ENCODE measurements around the gene AKAP1. TPM values are rescaled to one million over a fixed set of nuclear protein-coding genes. Genes with fewer than 3 reads are reported as not detected.

Gene AKAP1
- total RNA-seq, 2 experiments from 2014 or later: 27.3 to 28.6 TPM

DNA sequence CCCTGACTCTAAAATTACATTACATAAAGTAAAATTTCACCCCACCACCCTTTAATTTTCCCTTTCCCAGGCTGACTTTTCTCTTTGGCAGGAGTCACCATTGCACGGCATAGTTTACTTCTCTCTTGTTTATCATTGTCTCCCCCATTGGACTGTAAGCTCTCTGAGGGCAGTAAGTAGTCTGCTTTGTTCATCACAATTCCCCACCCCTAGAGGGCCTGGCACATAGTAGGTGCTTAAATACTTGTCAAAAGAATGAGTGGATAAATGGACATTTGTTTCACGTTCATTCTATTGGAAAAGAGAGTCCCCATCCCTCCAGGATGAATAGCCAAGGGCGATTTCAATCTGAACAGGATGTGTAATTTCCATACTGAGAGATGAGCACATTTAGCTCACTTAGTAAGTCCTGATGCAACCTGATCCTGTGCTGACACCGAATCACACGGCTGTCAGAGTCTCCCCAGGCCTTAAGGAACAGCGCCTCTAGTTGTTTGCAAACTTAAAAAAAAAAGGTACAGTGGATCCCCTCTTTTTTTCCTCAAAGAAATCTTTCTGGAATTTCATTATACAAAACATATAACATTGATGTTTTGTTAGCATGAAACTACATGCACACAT is 54.0 kb downstream of the AKAP1 start:
- ChIA-PET CTCF (interaction anchor here (1.0 kb wide), 1 partner anchor 104 kb away, joined by 4 read pairs; no protein-coding TSS in a partner anchor), POLR2A (interaction anchor here (1.0 kb wide), 1 partner anchor 17 kb away, joined by 3 read pairs; no protein-coding TSS in a partner anchor)
- Mint-ChIP-seq H3K9me3 (no peaks in the 10 kb centered on the region), H3K27me3 (no peaks in the 10 kb centered on the region), H3K27ac (no peak overlapping the region), H3K4me3 (no peak overlapping the region), H3K36me3 (ENCODE audit: low read depth) (no peaks in the 10 kb centered on the region), H3K4me1 (ENCODE audit: low read depth) (peaks cover 12% of the 10 kb centered on the region)
- DNase-seq (no peak), ATAC-seq (no peak)
- intact Hi-C loops (cut with micrococcal nuclease): loop anchor here (10.0 kb wide), 1 partner anchor 606 kb away; the partner anchor contains the start of gene CCDC182
- TF ChIP-seq, protein P1, sequence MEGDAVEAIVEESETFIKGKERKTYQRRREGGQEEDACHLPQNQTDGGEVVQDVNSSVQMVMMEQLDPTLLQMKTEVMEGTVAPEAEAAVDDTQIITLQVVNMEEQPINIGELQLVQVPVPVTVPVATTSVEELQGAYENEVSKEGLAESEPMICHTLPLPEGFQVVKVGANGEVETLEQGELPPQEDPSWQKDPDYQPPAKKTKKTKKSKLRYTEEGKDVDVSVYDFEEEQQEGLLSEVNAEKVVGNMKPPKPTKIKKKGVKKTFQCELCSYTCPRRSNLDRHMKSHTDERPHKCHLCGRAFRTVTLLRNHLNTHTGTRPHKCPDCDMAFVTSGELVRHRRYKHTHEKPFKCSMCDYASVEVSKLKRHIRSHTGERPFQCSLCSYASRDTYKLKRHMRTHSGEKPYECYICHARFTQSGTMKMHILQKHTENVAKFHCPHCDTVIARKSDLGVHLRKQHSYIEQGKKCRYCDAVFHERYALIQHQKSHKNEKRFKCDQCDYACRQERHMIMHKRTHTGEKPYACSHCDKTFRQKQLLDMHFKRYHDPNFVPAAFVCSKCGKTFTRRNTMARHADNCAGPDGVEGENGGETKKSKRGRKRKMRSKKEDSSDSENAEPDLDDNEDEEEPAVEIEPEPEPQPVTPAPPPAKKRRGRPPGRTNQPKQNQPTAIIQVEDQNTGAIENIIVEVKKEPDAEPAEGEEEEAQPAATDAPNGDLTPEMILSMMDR (IDR thresholded peaks at IDR 0.05): no peak

DNA sequence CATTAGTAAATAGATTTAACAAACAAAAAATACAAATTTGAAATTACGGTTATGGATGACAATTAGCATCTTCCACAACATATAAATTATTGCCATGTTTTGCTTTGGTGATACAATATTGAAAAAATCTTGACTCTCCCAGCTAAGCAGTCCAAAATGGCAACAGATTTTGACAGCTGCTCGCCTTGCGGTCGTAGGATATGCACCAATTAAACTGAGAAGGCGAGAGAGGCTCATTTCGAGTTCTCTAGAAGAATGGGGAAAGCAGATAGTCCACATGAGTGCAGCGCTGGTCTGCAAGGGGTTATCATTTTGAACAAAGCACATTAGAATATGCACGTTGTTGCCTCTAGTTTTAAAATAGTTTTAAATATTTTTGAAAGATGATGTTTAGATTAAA is 55.3 kb downstream of the AKAP1 start:
- Mint-ChIP-seq H3K4me1 (ENCODE audit: low read depth) (peaks cover 12% of the 10 kb centered on the region), H3K9me3 (no peaks in the 10 kb centered on the region), H3K27me3 (peaks cover 1% of the 10 kb centered on the region), H3K4me3 (no peak overlapping the region), H3K27ac (no peak overlapping the region), H3K36me3 (ENCODE audit: low read depth) (no peaks in the 10 kb centered on the region)
- DNase-seq (no peak), ATAC-seq (no peak)
- intact Hi-C loops (cut with micrococcal nuclease): no loop called here
- ChIA-PET POLR2A (no interaction called here), CTCF (no interaction called here)
- TF ChIP-seq, protein P1 (IDR thresholded peaks at IDR 0.05): no peak

DNA sequence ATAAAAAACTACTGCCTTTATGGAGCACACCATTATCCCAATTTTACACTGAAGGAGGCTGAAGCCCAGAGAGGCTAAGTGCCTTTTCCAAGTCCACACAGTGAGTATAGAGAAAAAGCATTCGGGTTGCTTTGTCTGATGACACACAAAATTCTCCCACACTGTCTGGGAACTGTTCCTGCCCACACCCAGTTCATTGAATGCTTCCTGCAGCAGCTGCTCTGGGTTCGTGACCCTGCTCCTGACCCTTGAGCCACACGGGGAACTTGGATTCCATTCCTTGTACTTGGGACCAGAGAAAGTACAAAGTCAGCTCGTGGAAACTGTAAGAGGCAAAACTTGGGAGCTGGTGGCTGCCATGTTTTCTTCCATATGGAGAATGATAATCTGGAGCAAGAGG is 57.9 kb downstream of the AKAP1 start:
- DNase-seq (no peak), ATAC-seq (no peak)
- intact Hi-C loops (cut with micrococcal nuclease): no loop called here
- Mint-ChIP-seq H3K4me3 (no peak overlapping the region), H3K4me1 (ENCODE audit: low read depth) (no peaks in the 10 kb centered on the region), H3K27ac (no peak overlapping the region), H3K36me3 (ENCODE audit: low read depth) (no peaks in the 10 kb centered on the region), H3K27me3 (peaks cover 1% of the 10 kb centered on the region), H3K9me3 (no peaks in the 10 kb centered on the region)
- ChIA-PET POLR2A (interaction anchor here (0.7 kb wide), 1 partner anchor 41 kb away, joined by 3 read pairs; no protein-coding TSS in a partner anchor), CTCF (interaction anchor here (1.5 to 2.0 kb wide), 2 partner anchors 605 to 640 kb away, joined by 8 to 9 read pairs; no protein-coding TSS in a partner anchor)
- TF ChIP-seq, protein P1 (IDR thresholded peaks at IDR 0.05): no peak

DNA sequence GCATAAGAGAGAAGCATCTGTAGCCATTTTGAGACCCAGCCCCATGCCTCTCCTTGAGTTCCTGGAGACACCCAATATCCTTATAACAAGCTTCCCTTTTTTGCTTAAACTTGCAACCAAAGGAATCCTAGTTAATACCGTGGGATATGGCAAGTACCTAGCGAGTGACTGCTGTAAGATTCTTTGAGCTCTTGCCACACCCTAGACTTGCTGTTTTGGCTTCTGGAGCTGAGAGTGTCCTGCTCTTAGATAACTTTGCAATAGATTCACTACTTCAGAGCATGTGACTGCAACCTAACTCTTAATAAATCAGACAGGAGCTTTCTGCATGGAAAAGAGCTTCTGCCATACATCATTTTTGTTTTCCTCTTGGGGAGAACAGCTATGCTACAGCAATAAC is 58.3 kb downstream of the AKAP1 start:
- Mint-ChIP-seq H3K4me1 (ENCODE audit: low read depth) (no peaks in the 10 kb centered on the region), H3K4me3 (no peak overlapping the region), H3K27ac (no peak overlapping the region), H3K36me3 (ENCODE audit: low read depth) (no peaks in the 10 kb centered on the region), H3K9me3 (no peaks in the 10 kb centered on the region), H3K27me3 (peaks cover 2% of the 10 kb centered on the region)
- DNase-seq (no peak), ATAC-seq (no peak)
- POLR2A ChIA-PET: interaction anchor here (0.7 kb wide), 1 partner anchor 40 kb away, joined by 3 read pairs; no protein-coding TSS in a partner anchor
- CTCF ChIA-PET: interaction anchor here (1.2 to 2.0 kb wide), 3 partner anchors 30 to 640 kb away, joined by 3 to 9 read pairs (median 8); no protein-coding TSS in a partner anchor
- intact Hi-C loops (cut with micrococcal nuclease): no loop called here
- TF ChIP-seq, protein P1 (IDR thresholded peaks at IDR 0.05): no peak

- POLR2A ChIA-PET: interaction anchor here (0.7 kb wide), 1 partner anchor 40 kb away, joined by 3 read pairs; no protein-coding TSS in a partner anchor
- H3K36me3 Mint-ChIP-seq (ENCODE audit: low read depth): no peaks in the 10 kb centered on the region
- intact Hi-C loops (cut with micrococcal nuclease): no loop called here
- DNase-seq: no peak
- ATAC-seq: no peak
- TF ChIP-seq, protein P1 (IDR thresholded peaks at IDR 0.05): no peak
- CTCF ChIA-PET: interaction anchor here (1.2 to 2.0 kb wide), 3 partner anchors 29 to 639 kb away, joined by 3 to 9 read pairs (median 8); no protein-coding TSS in a partner anchor
- H3K4me1 Mint-ChIP-seq (ENCODE audit: low read depth): no peaks in the 10 kb centered on the region
- H3K9me3 Mint-ChIP-seq: no peaks in the 10 kb centered on the region
- H3K27ac Mint-ChIP-seq: no peak overlapping the region
- H3K27me3 Mint-ChIP-seq: peaks cover 6% of the 10 kb centered on the region
- no peak overlapping the region for H3K4me3 Mint-ChIP-seq
Observed at GRCh38 chr17:57143919-57144318, 58.9 kb downstream of the AKAP1 start.
